ENCODE data around the gene CRYL1. TPM values are rescaled to one million over a fixed set of nuclear protein-coding genes. Genes with fewer than 3 reads are reported as not detected.

Gene CRYL1
- total RNA-seq, 6 experiments from 2014 or later: 10.9 to 13.2 (median 12.0) TPM

- no peak overlapping the region for H3K4me3 Mint-ChIP-seq
- no peak overlapping the region for H3K27ac Mint-ChIP-seq
- H3K9me3 Mint-ChIP-seq: no peaks in the 10 kb centered on the region
- H3K36me3 Mint-ChIP-seq (ENCODE audit: low read depth): no peaks in the 10 kb centered on the region
- H3K4me1 Mint-ChIP-seq (ENCODE audit: low read depth): peaks cover 10% of the 10 kb centered on the region
- no peak for DNase-seq
- TF ChIP-seq CTCF (IDR thresholded peaks at IDR 0.05): no peak
- peaks cover 43% of the 10 kb centered on the region for H3K27me3 Mint-ChIP-seq (ENCODE audit: insufficient read depth)
Observed at GRCh38 chr13:20383058-20383457, 142.6 kb downstream of the CRYL1 start.

GRCh38 chr13:20381401-20381800 lies 144.3 kb downstream of the CRYL1 start:
- no peaks in the 10 kb centered on the region for H3K36me3 Mint-ChIP-seq (ENCODE audit: low read depth)
- H3K9me3 Mint-ChIP-seq: no peaks in the 10 kb centered on the region
- H3K27ac Mint-ChIP-seq: no peak overlapping the region
- H3K4me1 Mint-ChIP-seq (ENCODE audit: low read depth): no peaks in the 10 kb centered on the region
- no peak for DNase-seq
- H3K27me3 Mint-ChIP-seq (ENCODE audit: insufficient read depth): peaks cover 52% of the 10 kb centered on the region
- TF ChIP-seq CTCF (IDR thresholded peaks at IDR 0.05): no peak
- H3K4me3 Mint-ChIP-seq: no peak overlapping the region

- no peaks in the 10 kb centered on the region for H3K9me3 Mint-ChIP-seq
- no peaks in the 10 kb centered on the region for H3K36me3 Mint-ChIP-seq (ENCODE audit: low read depth)
- H3K4me1 Mint-ChIP-seq (ENCODE audit: low read depth): no peaks in the 10 kb centered on the region
- no peak for DNase-seq
- peaks cover 65% of the 10 kb centered on the region for H3K27me3 Mint-ChIP-seq (ENCODE audit: insufficient read depth)
- no peak overlapping the region for H3K27ac Mint-ChIP-seq
- no peak overlapping the region for H3K4me3 Mint-ChIP-seq
- TF ChIP-seq CTCF (IDR thresholded peaks at IDR 0.05): no peak
Observed at GRCh38 chr13:20378721-20379120, 146.9 kb downstream of the CRYL1 start.

GRCh38 chr13:20377720-20378119 lies 147.9 kb downstream of the CRYL1 start:
- Mint-ChIP-seq H3K9me3 (no peaks in the 10 kb centered on the region), H3K27ac (no peak overlapping the region), H3K4me1 (ENCODE audit: low read depth) (no peaks in the 10 kb centered on the region), H3K27me3 (ENCODE audit: insufficient read depth) (peaks cover 68% of the 10 kb centered on the region), H3K4me3 (no peak overlapping the region), H3K36me3 (ENCODE audit: low read depth) (no peaks in the 10 kb centered on the region)
- TF ChIP-seq CTCF (IDR thresholded peaks at IDR 0.05): no peak
- no peak for DNase-seq

- H3K27ac Mint-ChIP-seq: no peak overlapping the region
- TF ChIP-seq CTCF (IDR thresholded peaks at IDR 0.05): no peak
- no peak overlapping the region for H3K4me3 Mint-ChIP-seq
- peaks cover 65% of the 10 kb centered on the region for H3K27me3 Mint-ChIP-seq (ENCODE audit: insufficient read depth)
- H3K36me3 Mint-ChIP-seq (ENCODE audit: low read depth): no peaks in the 10 kb centered on the region
- DNase-seq: no peak
- no peaks in the 10 kb centered on the region for H3K9me3 Mint-ChIP-seq
- no peaks in the 10 kb centered on the region for H3K4me1 Mint-ChIP-seq (ENCODE audit: low read depth)
Observed at GRCh38 chr13:20375871-20376270, 149.8 kb downstream of the CRYL1 start.

GRCh38 chr13:20373861-20374260 lies 151.8 kb downstream of the CRYL1 start:
- no peak for DNase-seq
- no peaks in the 10 kb centered on the region for H3K36me3 Mint-ChIP-seq (ENCODE audit: low read depth)
- no peaks in the 10 kb centered on the region for H3K4me1 Mint-ChIP-seq (ENCODE audit: low read depth)
- no peak overlapping the region for H3K27ac Mint-ChIP-seq
- H3K9me3 Mint-ChIP-seq: no peaks in the 10 kb centered on the region
- no peak for TF ChIP-seq CTCF (IDR thresholded peaks at IDR 0.05)
- H3K4me3 Mint-ChIP-seq: no peak overlapping the region
- H3K27me3 Mint-ChIP-seq (ENCODE audit: insufficient read depth): peaks cover 68% of the 10 kb centered on the region
